SK-N-SH treated with all-trans-retinoic acid at 6 μM for 48 hours (cell line): ENCODE results near the gene AKT2.

Experiments
- CSRNP3 ChIP-seq: fragments of 250-450 bp; sonication (Bioruptor Pico); IDR thresholded peaks from 2 replicates; pipeline ENCODE4 v1.5.1; 2021; ENCODE audit warnings: mild to moderate bottlenecking, moderate library complexity
- GLIS3 ChIP-seq: fragments of 250-450 bp; sonication (Bioruptor Pico); IDR thresholded peaks from 2 replicates; pipeline ENCODE4 v1.5.0; 2020; ENCODE audit warnings: mild to moderate bottlenecking, moderate library complexity
- PATZ1 ChIP-seq: fragments of 250-450 bp; sonication (Bioruptor Pico); IDR thresholded peaks from 2 replicates; pipeline ENCODE4 v1.8.0; 2020; ENCODE audit warnings: mild to moderate bottlenecking, moderate library complexity, borderline replicate concordance

GRCh38 chr19:40220674-40221073 is 64.5 kb downstream of the AKT2 start:
- TF ChIP-seq PATZ1 (CRISPR knock-in tag) (no peak), GLIS3 (CRISPR knock-in tag) (no peak), CSRNP3 (CRISPR knock-in tag) (no peak)
